ENCODE results near the gene ARHGEF9. TPM values are rescaled to one million over a fixed set of nuclear protein-coding genes. Genes with fewer than 3 reads are reported as not detected.
"Not testable (repeated sequence)": the region's sequence is repeated elsewhere in the genome, so short reads cannot be mapped to it uniquely, and the experiment has no call there.

Gene ARHGEF9
- total RNA-seq, 4 donors from 2014 or later = 18.2 to 34.3 (median 22.3) TPM

DNA sequence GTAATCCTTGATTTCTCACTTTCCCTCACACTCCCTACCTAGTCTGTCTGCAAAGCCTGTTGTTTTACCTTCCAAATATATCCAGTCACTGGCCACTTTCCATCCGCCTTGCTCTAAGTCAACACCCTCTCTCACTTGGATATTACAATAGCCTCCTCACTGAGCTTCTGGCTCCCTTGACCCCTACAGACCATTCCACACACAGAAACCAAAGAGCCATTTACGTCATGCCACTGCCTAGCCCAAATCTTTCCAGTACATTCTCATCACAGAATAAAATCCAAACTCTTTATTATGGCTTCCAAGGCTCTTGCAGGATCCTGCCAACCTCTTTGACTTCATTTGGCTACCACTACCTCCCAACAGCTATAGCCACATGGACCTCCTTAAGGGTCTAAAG lies 25.7 kb upstream of the ARHGEF9 start:
- no peak for TF ChIP-seq CTCF (IDR thresholded peaks at IDR 0.05)
- TF ChIP-seq POLR2A (IDR thresholded peaks at IDR 0.05) = no peak
- no peak for TF ChIP-seq POLR2AphosphoS5 (IDR thresholded peaks at IDR 0.05)
- TF ChIP-seq EP300 (IDR thresholded peaks at IDR 0.05) = no peak
- no peaks in the 10 kb centered on the region for H3K9me3 ChIP-seq
- H3K27me3 ChIP-seq = no peaks in the 10 kb centered on the region
- H3K4me1 ChIP-seq = no peaks in the 10 kb centered on the region
- DNase-seq (ENCODE audit: low spot score in 2 of 2) = no peak
- no peak overlapping the region for H3K27ac ChIP-seq
- no peaks in the 10 kb centered on the region for H3K36me3 ChIP-seq
- WGBS = 72% methylated on average over 2 of the region's 2 CpGs
- no peak overlapping the region for H3K4me3 ChIP-seq

- no peaks in the 10 kb centered on the region for H3K4me1 ChIP-seq
- H3K27me3 ChIP-seq = no peaks in the 10 kb centered on the region
- H3K4me3 ChIP-seq = no peak overlapping the region
- H3K27ac ChIP-seq = no peak overlapping the region
- no peaks in the 10 kb centered on the region for H3K36me3 ChIP-seq
- TF ChIP-seq POLR2A (IDR thresholded peaks at IDR 0.05) (no peak), EP300 (IDR thresholded peaks at IDR 0.05) (no peak), POLR2AphosphoS5 (IDR thresholded peaks at IDR 0.05) (no peak), CTCF (IDR thresholded peaks at IDR 0.05) (no peak)
- H3K9me3 ChIP-seq = no peaks in the 10 kb centered on the region
- DNase-seq (ENCODE audit: low spot score in 2 of 2) = no peak
- 35% methylated on average over 3 of the region's 3 CpGs for WGBS
Observed at GRCh38 chrX:63809173-63809572, 24.2 kb upstream of the ARHGEF9 start.

DNA sequence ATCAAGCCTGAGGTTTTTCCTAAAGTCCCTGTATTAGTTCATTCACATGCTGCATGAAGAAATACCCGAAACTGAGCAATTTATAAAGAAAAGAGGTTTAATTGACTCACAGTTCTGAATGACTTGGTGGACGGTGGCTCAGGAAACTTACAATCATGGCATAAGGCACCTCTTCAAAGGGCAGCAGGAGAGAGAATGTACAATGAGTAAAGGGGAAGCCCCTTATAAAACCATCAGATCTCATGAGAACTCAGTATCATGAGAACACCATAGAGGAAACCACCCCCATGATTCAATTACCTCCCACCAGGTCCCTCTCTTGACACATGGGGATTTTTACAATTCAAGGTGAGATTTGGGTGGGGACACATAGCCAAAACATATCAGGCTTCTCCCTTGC lies 10.4 kb upstream of the ARHGEF9 start:
- 58% methylated on average over 2 of the region's 2 CpGs for WGBS
- not testable (repeated sequence) for DNase-seq (ENCODE audit: low spot score in 2 of 2); H3K4me1 ChIP-seq; H3K27ac ChIP-seq; H3K9me3 ChIP-seq; H3K36me3 ChIP-seq; H3K27me3 ChIP-seq; H3K4me3 ChIP-seq

DNA sequence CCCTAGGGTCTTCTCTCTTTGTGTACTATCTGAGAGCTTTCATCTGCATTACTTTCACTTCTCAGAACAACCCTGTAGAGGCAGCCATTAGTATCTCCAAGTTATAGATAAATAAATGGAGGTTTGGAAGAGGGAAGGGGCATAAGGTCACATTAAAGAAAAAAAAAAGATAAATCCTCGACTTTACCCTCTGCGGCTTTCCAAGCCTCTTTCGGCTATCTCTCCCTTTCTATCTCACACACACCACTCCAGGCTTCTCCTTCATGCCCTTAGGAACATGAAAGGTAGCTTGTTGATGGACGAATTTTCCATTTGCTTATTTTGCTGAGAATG lies 660 bp upstream of the ARHGEF9 start:
- Histone ChIP-seq H3K36me3 (no peaks in the 10 kb centered on the region), H3K9me3 (no peaks in the 10 kb centered on the region), H3K27me3 (no peaks in the 10 kb centered on the region), H3K27ac (no peak overlapping the region), H3K4me1 (peaks cover 7% of the 10 kb centered on the region), H3K4me3 (peak overlapping the region; percentile 44)
- WGBS = 64% methylated on average over 4 of the region's 4 CpGs
- no peak for DNase-seq (ENCODE audit: low spot score in 2 of 2)
- TF ChIP-seq POLR2A (IDR thresholded peaks at IDR 0.05) (no peak), EP300 (IDR thresholded peaks at IDR 0.05) (no peak), POLR2AphosphoS5 (IDR thresholded peaks at IDR 0.05) (no peak), CTCF (IDR thresholded peaks at IDR 0.05) (no peak)

DNA sequence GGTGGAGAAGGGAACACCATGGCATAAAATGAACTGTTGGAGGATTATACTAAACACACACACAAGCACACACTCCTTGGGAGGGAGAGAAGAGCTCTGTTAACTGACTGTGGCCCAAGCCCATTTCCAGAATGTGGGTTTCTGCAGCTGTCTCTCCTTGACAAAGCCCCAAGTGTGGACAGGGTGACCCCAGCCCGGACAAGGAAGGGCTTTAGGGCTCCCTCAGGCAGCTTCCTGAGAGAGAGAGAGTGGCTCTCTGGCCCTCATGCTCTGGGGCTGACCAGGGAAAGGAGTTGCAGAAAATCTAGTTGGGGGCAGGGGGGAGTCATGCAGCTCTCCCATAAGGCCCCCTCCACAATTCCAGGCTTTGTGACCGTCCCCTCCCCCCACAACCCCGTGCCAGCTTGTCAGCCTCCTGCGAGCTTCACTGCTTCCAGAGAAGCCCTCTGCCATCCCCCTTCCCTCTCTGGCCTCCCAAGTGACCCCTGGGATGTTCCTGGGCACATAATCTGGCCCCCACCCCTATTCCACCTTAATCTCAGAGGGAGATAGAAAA lies 590 bp downstream of the ARHGEF9 start:
- WGBS = 30% methylated on average over 3 of the region's 4 CpGs
- TF ChIP-seq CTCF (IDR thresholded peaks at IDR 0.05) = no peak
- TF ChIP-seq POLR2A (IDR thresholded peaks at IDR 0.05) = no peak
- TF ChIP-seq POLR2AphosphoS5 (IDR thresholded peaks at IDR 0.05) = no peak
- no peak for TF ChIP-seq EP300 (IDR thresholded peaks at IDR 0.05)
- DNase-seq (ENCODE audit: low spot score in 2 of 2) = no peak
- no peaks in the 10 kb centered on the region for H3K27me3 ChIP-seq
- H3K9me3 ChIP-seq = no peaks in the 10 kb centered on the region
- peak overlapping the region; percentile 44 for H3K4me3 ChIP-seq
- H3K27ac ChIP-seq = no peak overlapping the region
- peaks cover 7% of the 10 kb centered on the region for H3K4me1 ChIP-seq
- H3K36me3 ChIP-seq = no peaks in the 10 kb centered on the region

DNA sequence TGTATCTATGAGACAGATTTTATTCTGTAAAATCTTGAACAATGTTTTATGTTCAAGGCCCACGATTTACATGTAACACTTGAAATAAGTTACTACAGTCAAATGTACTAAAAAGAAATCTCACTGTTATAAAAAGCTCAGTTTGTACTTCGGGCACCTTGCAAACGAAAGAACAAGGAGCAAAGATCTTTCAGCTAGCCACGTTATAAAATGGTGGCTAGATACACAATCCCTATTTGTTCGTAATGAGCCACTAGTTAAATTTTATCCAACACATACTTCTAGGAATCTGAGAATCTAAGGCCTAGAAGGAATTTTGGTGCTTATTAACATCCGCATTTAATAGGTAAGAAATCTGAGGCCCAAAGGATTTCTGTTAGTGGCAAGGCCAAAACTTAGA lies 2.5 kb downstream of the ARHGEF9 start:
- H3K4me3 ChIP-seq = no peak overlapping the region
- H3K27ac ChIP-seq = no peak overlapping the region
- TF ChIP-seq POLR2AphosphoS5 (IDR thresholded peaks at IDR 0.05) (no peak), CTCF (IDR thresholded peaks at IDR 0.05) (no peak), EP300 (IDR thresholded peaks at IDR 0.05) (no peak), POLR2A (IDR thresholded peaks at IDR 0.05) (no peak)
- 90% methylated on average over 6 of the region's 6 CpGs for WGBS
- no peaks in the 10 kb centered on the region for H3K27me3 ChIP-seq
- H3K4me1 ChIP-seq = peaks cover 7% of the 10 kb centered on the region
- no peaks in the 10 kb centered on the region for H3K9me3 ChIP-seq
- DNase-seq (ENCODE audit: low spot score in 2 of 2) = no peak
- no peaks in the 10 kb centered on the region for H3K36me3 ChIP-seq

Measured in suprapubic skin (tissue), 4 donors.